ENCODE measurements around the gene NPIPA7.
"Not testable (repeated sequence)": the region's sequence is repeated elsewhere in the genome, so short reads cannot be mapped to it uniquely, and the experiment has no call there.

The NPIPA7 gene

DNA sequence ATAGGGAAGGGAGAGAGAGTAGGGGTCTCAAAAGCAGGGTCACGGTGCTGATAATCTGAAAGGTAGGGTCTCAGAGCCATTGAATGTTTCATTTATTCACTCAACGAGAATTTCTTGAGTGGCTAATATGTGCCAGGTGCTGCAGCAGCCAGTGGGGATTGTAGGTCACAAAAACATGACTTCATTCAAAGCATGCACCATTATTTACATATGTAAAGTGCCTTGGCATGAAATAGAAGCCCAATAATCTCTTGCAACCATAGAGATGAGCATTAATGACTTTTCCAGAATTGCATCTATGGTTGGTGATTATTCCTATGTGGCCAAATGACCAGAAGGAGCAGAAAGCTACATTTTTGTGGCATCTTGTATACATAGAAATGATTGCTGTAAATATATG, 46.2 kb downstream of the NPIPA7 start:
- DNase-seq = not testable (repeated sequence)

DNA sequence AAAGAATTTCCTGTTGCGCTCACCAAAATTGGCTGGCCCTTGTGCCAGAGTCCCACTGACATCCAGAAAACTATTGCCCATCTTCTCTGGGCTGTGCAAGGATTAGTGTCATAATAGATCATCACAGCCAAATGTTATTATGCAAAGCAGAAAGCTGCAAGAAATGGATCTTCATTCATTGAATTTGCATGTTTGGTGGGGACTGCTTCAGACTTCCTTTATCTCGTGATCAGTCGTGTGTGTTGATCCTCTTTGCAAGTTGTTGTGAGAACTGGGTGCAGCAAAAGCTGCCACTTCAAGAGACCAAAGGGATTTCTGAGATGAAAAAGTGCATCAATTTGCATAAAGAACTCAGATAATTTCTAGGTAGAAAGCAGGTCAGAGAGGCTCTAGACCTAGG, 52.2 kb downstream of the NPIPA7 start:
- DNase-seq = not testable (repeated sequence)

DNA sequence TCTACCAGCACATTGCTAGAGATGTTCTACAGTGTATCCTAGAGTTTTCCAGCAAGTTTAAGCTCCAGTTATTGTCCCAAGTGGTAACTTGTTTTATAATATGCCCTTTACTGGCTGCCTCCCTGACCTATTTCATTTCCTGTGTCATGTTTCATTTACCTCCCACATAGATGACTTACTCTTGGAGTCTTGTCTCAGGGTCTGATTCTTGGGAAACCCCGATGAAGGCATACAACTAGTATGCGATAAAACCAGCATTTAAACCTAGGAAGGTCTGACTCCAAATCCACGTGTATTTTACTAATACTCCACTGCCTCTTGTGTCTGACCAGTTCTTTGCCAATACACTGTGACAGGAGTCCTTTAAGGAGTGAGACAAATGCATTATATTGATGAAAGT, 55.8 kb downstream of the NPIPA7 start:
- not testable (repeated sequence) for DNase-seq

DNA sequence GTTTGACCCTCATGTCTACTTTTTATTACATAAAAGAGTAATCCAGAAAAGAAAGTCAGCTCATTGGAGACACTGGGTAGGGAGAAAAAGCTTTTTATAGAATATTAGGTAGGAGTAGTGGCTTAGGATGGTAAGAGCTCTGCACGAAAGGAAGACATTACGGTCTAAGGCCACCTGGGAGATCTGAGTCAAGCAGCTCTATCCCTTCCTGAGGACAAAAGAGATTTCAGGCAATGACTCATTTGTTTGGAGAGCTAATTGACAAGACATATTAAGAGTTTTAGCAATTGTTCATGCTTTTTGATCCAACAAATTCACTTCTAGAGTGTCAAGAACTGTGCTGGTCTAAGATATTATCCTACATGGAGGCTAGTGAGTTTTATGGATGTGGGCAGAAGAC, 62.5 kb downstream of the NPIPA7 start:
- not testable (repeated sequence) for DNase-seq
